COLO829 (cell line): ENCODE results near the gene MED26.
A peak's percentile ranks its signal among the peaks of the same experiment; 100 is the strongest.

Experiments
- DNase-seq: peaks from one replicate; pipeline ENCODE4 v3.0.0; 2012; ENCODE audit warnings: low spot score

MED26 gene

GRCh38 chr19:16650821-16651220 lies 22.8 kb upstream of the MED26 start:
- no peak for DNase-seq

GRCh38 chr19:16649734-16650133 lies 21.7 kb upstream of the MED26 start:
- no peak for DNase-seq

- peak; percentile 85 for DNase-seq
These were observed 17.1 kb upstream of the MED26 start for GRCh38 chr19:16645140-16645539.

GRCh38 chr19:16641695-16642094 lies 13.7 kb upstream of the MED26 start:
- DNase-seq: no peak

GRCh38 chr19:16640951-16641350 lies 12.9 kb upstream of the MED26 start:
- no peak for DNase-seq

- no peak for DNase-seq
These were observed 10.7 kb upstream of the MED26 start for GRCh38 chr19:16638666-16639065.

- DNase-seq: no peak
These were observed 9.5 kb upstream of the MED26 start for GRCh38 chr19:16637535-16637934.

GRCh38 chr19:16631465-16631864 lies 3.5 kb upstream of the MED26 start:
- DNase-seq: no peak

- DNase-seq: no peak
These were observed 1.1 kb upstream of the MED26 start for GRCh38 chr19:16628984-16629691.

GRCh38 chr19:16627928-16628182 lies 149 bp downstream of the MED26 start:
- no peak for DNase-seq

- DNase-seq: no peak
These were observed 644 bp downstream of the MED26 start for GRCh38 chr19:16627193-16627927.

- no peak for DNase-seq
These were observed 1.2 kb downstream of the MED26 start for GRCh38 chr19:16626796-16627192.

- DNase-seq: no peak
These were observed 2.6 kb downstream of the MED26 start for GRCh38 chr19:16625163-16625958.

GRCh38 chr19:16624236-16624635 lies 3.8 kb downstream of the MED26 start:
- no peak for DNase-seq

- DNase-seq: no peak
These were observed 4.4 kb downstream of the MED26 start for GRCh38 chr19:16623576-16623975.

- DNase-seq: no peak
These were observed 4.9 kb downstream of the MED26 start for GRCh38 chr19:16623066-16623465.

GRCh38 chr19:16621165-16621800 lies 6.7 kb downstream of the MED26 start:
- DNase-seq: no peak

GRCh38 chr19:16620584-16620983 lies 7.4 kb downstream of the MED26 start:
- no peak for DNase-seq

- no peak for DNase-seq
These were observed 8.0 kb downstream of the MED26 start for GRCh38 chr19:16620018-16620417.

- DNase-seq: no peak
These were observed 8.5 kb downstream of the MED26 start for GRCh38 chr19:16619457-16619856.

GRCh38 chr19:16618248-16618647 lies 9.8 kb downstream of the MED26 start:
- no peak for DNase-seq

GRCh38 chr19:16615808-16616207 lies 12.2 kb downstream of the MED26 start:
- no peak for DNase-seq

GRCh38 chr19:16614941-16615340 lies 13.1 kb downstream of the MED26 start:
- peak; percentile 18 for DNase-seq
